Body of pancreas (tissue), 4 donors: ENCODE measurements around the gene KIF3B. TPM values are rescaled to one million over a fixed set of nuclear protein-coding genes. Genes with fewer than 3 reads are reported as not detected.
"Not testable (repeated sequence)": the region's sequence is repeated elsewhere in the genome, so short reads cannot be mapped to it uniquely, and the experiment has no call there.

Experiments used
- ATAC-seq: fragments of 150-250 bp; one replicate; pipeline ENCODE4 v1.9.1; 2016
- DNase-seq, 4 donors: peaks; one replicate each; pipeline ENCODE4 v3.0.0-alpha.2; 2019
- H3K27ac ChIP-seq, 4 donors: fragments of 200-600 bp; sonication (generic); 1 replicate in 3 of 4; 2 replicates in 1 of 4; pipeline versions ENCODE4 v1.5.1 to v1.6.1; 2016 to 2019; ENCODE audit warnings: mild to moderate bottlenecking in 1 of 4, mixed read lengths in 1 of 4, moderate library complexity in 1 of 4
- H3K27me3 ChIP-seq, 2 donors: fragments of 200-600 bp; sonication (generic); one replicate each; pipeline ENCODE4 v1.6.0; 2016; ENCODE audit warnings: mild to moderate bottlenecking in 1 of 2
- H3K36me3 ChIP-seq, 2 donors: fragments of 200-600 bp; sonication (generic); replicated peaks in 1 of 2; 2 replicates each; pipeline ENCODE4 v1.5.1; 2016; ENCODE audit warnings: low read depth in 2 of 2; ENCODE audit not compliant: insufficient read depth in 1 of 2
- H3K4me1 ChIP-seq: fragments of 200-600 bp; sonication (generic); one replicate; pipeline ENCODE4 v1.6.0; 2016
- H3K4me3 ChIP-seq, 2 donors: fragments of 200-600 bp; sonication (generic); 1 replicate in 1 of 2; 2 replicates in 1 of 2; pipeline ENCODE4 v1.5.1; 2016 to 2019
- H3K9me3 ChIP-seq, 3 donors: fragments of 200-600 bp; sonication (generic); 1 replicate in 2 of 3; 2 replicates in 1 of 3; pipeline ENCODE4 v1.5.1; 2016
- POLR2A ChIP-seq, 3 donors: fragments of 450-650 bp; IDR thresholded peaks; one replicate each; pipeline ENCODE4 v1.6.1; 2016; ENCODE audit warnings: antibody characterized with exemption in 3 of 3, mild to moderate bottlenecking in 2 of 3
- WGBS, 2 donors: methylation state at CpG; one replicate each; pipeline ENCODE4 v1.1.5; 2017; 5-methylcytosine and 5-hydroxymethylcytosine counted together
- intact Hi-C: fragments of 100-400 bp; cut with DNase I; formaldehyde crosslinking; loops from one replicate; pipeline ENCODE4 v1.15.1; 2023
- total RNA-seq, 2 donors: library from RNA; depleted of rRNA; stranded (reverse); fragments of >200 nt; gene quantifications; one replicate each; pipeline ENCODE4 v1.1.0, GENCODE V29; 2016
- TF ChIP-seq, protein P1 (sequence below), 7 experiments: fragments of 450-650 bp in 4 of 7; fragments of 200-600 bp in 3 of 7; sonication (generic) in 3 of 7; IDR thresholded peaks; one replicate each; pipeline ENCODE4 v1.5.1; 2016 to 2019; ENCODE audit warnings: antibody characterized with exemption in 7 of 7

The KIF3B gene
- total RNA-seq, 2 donors from 2014 or later, result 23.1 to 28.3 TPM

GRCh38 chr20:32354592-32355416, 77.4 kb downstream of the KIF3B start:
- 18 to 31% methylated on average over 2 of the region's 2 CpGs for WGBS, 2 donors

GRCh38 chr20:32355417-32355841, 78.0 kb downstream of the KIF3B start:
- TF ChIP-seq, protein P1, sequence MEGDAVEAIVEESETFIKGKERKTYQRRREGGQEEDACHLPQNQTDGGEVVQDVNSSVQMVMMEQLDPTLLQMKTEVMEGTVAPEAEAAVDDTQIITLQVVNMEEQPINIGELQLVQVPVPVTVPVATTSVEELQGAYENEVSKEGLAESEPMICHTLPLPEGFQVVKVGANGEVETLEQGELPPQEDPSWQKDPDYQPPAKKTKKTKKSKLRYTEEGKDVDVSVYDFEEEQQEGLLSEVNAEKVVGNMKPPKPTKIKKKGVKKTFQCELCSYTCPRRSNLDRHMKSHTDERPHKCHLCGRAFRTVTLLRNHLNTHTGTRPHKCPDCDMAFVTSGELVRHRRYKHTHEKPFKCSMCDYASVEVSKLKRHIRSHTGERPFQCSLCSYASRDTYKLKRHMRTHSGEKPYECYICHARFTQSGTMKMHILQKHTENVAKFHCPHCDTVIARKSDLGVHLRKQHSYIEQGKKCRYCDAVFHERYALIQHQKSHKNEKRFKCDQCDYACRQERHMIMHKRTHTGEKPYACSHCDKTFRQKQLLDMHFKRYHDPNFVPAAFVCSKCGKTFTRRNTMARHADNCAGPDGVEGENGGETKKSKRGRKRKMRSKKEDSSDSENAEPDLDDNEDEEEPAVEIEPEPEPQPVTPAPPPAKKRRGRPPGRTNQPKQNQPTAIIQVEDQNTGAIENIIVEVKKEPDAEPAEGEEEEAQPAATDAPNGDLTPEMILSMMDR (IDR thresholded peaks at IDR 0.05), result no peak
- TF ChIP-seq POLR2A (IDR thresholded peaks at IDR 0.05), result no peak
- H3K4me3 ChIP-seq, result no peak overlapping the region
- peak overlapping the region in 3 of 4 donors; percentile 13 to 97 (median 97) for H3K27ac ChIP-seq
- ATAC-seq, result no peak
- H3K36me3 ChIP-seq, result no peaks in the 10 kb centered on the region
- 62 to 64% methylated on average over 6 of the region's 6 CpGs for WGBS, 2 donors
- no peaks in the 10 kb centered on the region for H3K27me3 ChIP-seq
- DNase-seq, result no peak
- peaks cover 38% of the 10 kb centered on the region for H3K4me1 ChIP-seq
- H3K9me3 ChIP-seq, result no peaks in the 10 kb centered on the region
- intact Hi-C loops, result no loop called here

More at GRCh38 chr20:32354592-32355416, 77.4 kb downstream of the KIF3B start:
- intact Hi-C loops, result no loop called here
- H3K4me3 ChIP-seq, result no peak overlapping the region
- ATAC-seq (no peak), DNase-seq (no peak)
- H3K27ac ChIP-seq, result peak overlapping the region in 3 of 4 donors; percentile 13 to 97 (median 33)
- H3K27me3 ChIP-seq, result no peaks in the 10 kb centered on the region
- no peak for TF ChIP-seq POLR2A (IDR thresholded peaks at IDR 0.05)
- TF ChIP-seq, protein P1 (IDR thresholded peaks at IDR 0.05), result no peak
- H3K4me1 ChIP-seq, result peaks cover 32% of the 10 kb centered on the region
- no peaks in the 10 kb centered on the region for H3K36me3 ChIP-seq
- no peaks in the 10 kb centered on the region for H3K9me3 ChIP-seq

- H3K36me3 ChIP-seq, H3K27me3 ChIP-seq, ATAC-seq, H3K9me3 ChIP-seq, H3K4me3 ChIP-seq, intact Hi-C loops: not testable (repeated sequence)
- 78 to 96% methylated on average over 7 of the region's 7 CpGs for WGBS, 2 donors
- Histone ChIP-seq H3K4me1 (peaks cover 44% of the 10 kb centered on the region), H3K27ac (peak overlapping the region in 3 of 4 donors; percentile 96 to 97 (median 97))
- DNase-seq, result peak in 1 of 4 donors; percentile 36
Measured at GRCh38 chr20:32355907-32356621, 78.6 kb downstream of the KIF3B start.

DNA sequence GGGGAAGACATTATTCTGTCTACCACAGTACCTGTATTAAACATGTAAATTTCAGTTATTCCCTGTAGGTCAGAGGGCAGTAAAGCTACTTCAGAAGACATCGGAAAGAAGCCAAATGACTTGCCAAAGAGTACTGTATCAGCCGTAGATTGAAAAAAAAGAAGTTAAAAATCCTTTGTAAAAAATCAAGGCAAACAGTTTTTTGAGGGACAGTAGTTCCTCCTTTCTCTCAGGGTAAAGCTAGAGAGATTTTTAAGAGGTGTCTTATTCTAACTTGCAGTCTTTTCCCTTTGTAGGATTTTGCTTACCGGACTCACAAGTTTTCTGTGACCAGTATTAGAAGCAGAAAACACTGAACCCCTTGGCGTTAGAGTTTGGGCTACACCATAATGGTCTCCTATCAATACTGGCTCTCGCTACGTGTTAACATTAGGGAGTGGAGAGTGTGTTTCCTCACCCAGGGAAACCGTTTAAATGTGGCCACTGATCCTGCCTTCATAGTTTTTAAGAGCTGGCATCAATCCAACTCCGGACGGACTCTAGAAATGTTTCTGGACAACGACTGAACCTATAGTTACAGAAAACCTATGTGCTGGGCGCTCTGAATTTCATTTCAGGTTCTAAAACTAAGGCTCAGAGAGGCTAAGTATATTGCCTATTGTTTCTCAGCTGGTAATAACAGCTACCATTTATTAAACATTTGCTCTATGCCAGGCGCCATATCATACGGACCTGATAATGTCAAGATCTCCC, 79.3 kb downstream of the KIF3B start:
- ATAC-seq (no peak), DNase-seq (peak in 2 of 4 donors; percentile 25 to 29)
- Histone ChIP-seq H3K9me3 (no peaks in the 10 kb centered on the region), H3K36me3 (no peaks in the 10 kb centered on the region), H3K27ac (peak overlapping the region; percentile 74 to 97 (median 96)), H3K4me1 (peaks cover 51% of the 10 kb centered on the region), H3K4me3 (no peak overlapping the region), H3K27me3 (no peaks in the 10 kb centered on the region)
- 18 to 24% methylated on average over 13 of the region's 13 CpGs for WGBS, 2 donors
- TF ChIP-seq, protein P1 (IDR thresholded peaks at IDR 0.05), result no peak
- no peak for TF ChIP-seq POLR2A (IDR thresholded peaks at IDR 0.05)
- intact Hi-C loops, result no loop called here
